GM19468 (cell line): ENCODE measurements around the gene MOAP1.
"Not testable (repeated sequence)": the region's sequence is repeated elsewhere in the genome, so short reads cannot be mapped to it uniquely, and the experiment has no call there.

Source experiments
- ATAC-seq: cut with Tn5 transposase; IDR thresholded peaks from one replicate; pipeline ENCODE4 v1.9.1; 2021; ENCODE audit warnings: mild to moderate bottlenecking, moderate library complexity, moderate number of reproducible peaks; ENCODE audit not compliant: unreplicated experiment; ENCODE audit errors: extremely low read depth

Gene MOAP1

GRCh38 chr14:93184391-93185348 lies at the start of gene MOAP1, which contains the start of gene LYSET:
TSS of gene MOAP1 (minus strand) at chr14:93184897. CDS start at chr14:93184242, 655 bp downstream.
TSS of gene LYSET (plus strand) at chr14:93185317. CDS start at chr14:93185406, 89 bp downstream.
- ATAC-seq, result peak; percentile 84

GRCh38 chr14:93233078-93233477 lies 48.4 kb upstream of the MOAP1 start:
- ATAC-seq, result not testable (repeated sequence)

- ATAC-seq, result no peak
These were observed 47.5 kb upstream of the MOAP1 start for GRCh38 chr14:93232159-93232558.

- no peak for ATAC-seq
These were observed 46.7 kb upstream of the MOAP1 start for GRCh38 chr14:93231129-93231979.

- ATAC-seq, result no peak
These were observed 45.8 kb upstream of the MOAP1 start for GRCh38 chr14:93230539-93230938.

GRCh38 chr14:93228550-93228949 lies 43.9 kb upstream of the MOAP1 start:
- no peak for ATAC-seq

- ATAC-seq, result no peak
These were observed 38.9 kb upstream of the MOAP1 start for GRCh38 chr14:93223565-93223964.

GRCh38 chr14:93220509-93220908 lies 35.8 kb upstream of the MOAP1 start:
- no peak for ATAC-seq

GRCh38 chr14:93219103-93219726 lies 34.5 kb upstream of the MOAP1 start:
- ATAC-seq, result peak; percentile 52

GRCh38 chr14:93214598-93214997 lies 29.9 kb upstream of the MOAP1 start:
- ATAC-seq, result no peak

GRCh38 chr14:93212432-93212831 lies 27.7 kb upstream of the MOAP1 start:
- ATAC-seq, result peak; percentile 74

GRCh38 chr14:93207468-93208308 lies 23.0 kb upstream of the MOAP1 start:
- ATAC-seq, result no peak

- peak; percentile 91 for ATAC-seq
These were observed 22.2 kb upstream of the MOAP1 start, which contains the start of the genes GON7 and UBR7 for GRCh38 chr14:93206793-93207467. TSS of gene GON7 (minus strand) at chr14:93207065. CDS start at chr14:93207037, 28 bp downstream. TSS of gene UBR7 (plus strand) at chr14:93207256. CDS start at chr14:93207292, 36 bp downstream.

- no peak for ATAC-seq
These were observed 16.5 kb upstream of the MOAP1 start for GRCh38 chr14:93201155-93201704.

- no peak for ATAC-seq
These were observed 15.9 kb upstream of the MOAP1 start for GRCh38 chr14:93200553-93200952.

GRCh38 chr14:93199031-93199430 lies 14.3 kb upstream of the MOAP1 start:
- ATAC-seq, result no peak

GRCh38 chr14:93195316-93195999 lies 10.8 kb upstream of the MOAP1 start:
- no peak for ATAC-seq

- no peak for ATAC-seq
These were observed 2.3 kb upstream of the MOAP1 start for GRCh38 chr14:93186956-93187355.
